Activated CD4-positive, alpha-beta T cell treated with anti-CD3 and anti-CD28 coated beads, Interleukin-2, amount 10 ng/mL, durations not matched to agents 7 days and 5 days (primary cell): ENCODE data around the gene ABL2. TPM values are rescaled to one million over a fixed set of nuclear protein-coding genes. Genes with fewer than 3 reads are reported as not detected.
"Not testable (repeated sequence)": the region's sequence is repeated elsewhere in the genome, so short reads cannot be mapped to it uniquely, and the experiment has no call there.

ENCODE experiments used
- CTCF ChIA-PET: fragments of 350-600 bp; sonication (Branson Sonifier 250); formaldehyde crosslinking; loops from one replicate; lab custom pipeline; 2021; ENCODE audit warnings: antibody characterized with exemption; lab: Charles Lee
- POLR2A ChIA-PET: fragments of 350-600 bp; sonication (Branson Sonifier 250); formaldehyde crosslinking; loops from one replicate; lab custom pipeline; 2021; ENCODE audit warnings: antibody characterized with exemption; lab: Charles Lee
- DNase-seq: peaks from one replicate; pipeline ENCODE4 v3.0.0-alpha.2; 2020
- H3K27ac Mint-ChIP-seq: one replicate; pipeline ENCODE4 v1.8.0; 2021; ENCODE audit warnings: mild to moderate bottlenecking, moderate library complexity, mixed read lengths
- H3K27me3 Mint-ChIP-seq: one replicate; pipeline ENCODE4 v1.8.0; 2021; ENCODE audit warnings: mixed read lengths
- H3K36me3 Mint-ChIP-seq: one replicate; pipeline ENCODE4 v1.8.0; 2021; ENCODE audit warnings: low read depth, mixed read lengths
- H3K4me1 Mint-ChIP-seq: one replicate; pipeline ENCODE4 v1.8.0; 2021; ENCODE audit warnings: mixed read lengths
- H3K4me3 Mint-ChIP-seq: one replicate; pipeline ENCODE4 v1.8.0; 2021; ENCODE audit warnings: mild to moderate bottlenecking, moderate library complexity, mixed read lengths
- H3K9me3 Mint-ChIP-seq: one replicate; pipeline ENCODE4 v1.8.0; 2021; ENCODE audit warnings: mixed read lengths
- total RNA-seq, 2 experiments: library from RNA; stranded (reverse); gene quantifications; one replicate each; pipeline ENCODE4 v1.2.3, GENCODE V29; 2021

ABL2 gene
- total RNA-seq, 2 experiments from 2014 or later: 7.5 to 8.2 TPM

GRCh38 chr1:179156026-179156425, 73.5 kb downstream of the ABL2 start:
- no peaks in the 10 kb centered on the region for H3K36me3 Mint-ChIP-seq
- no peak for DNase-seq
- H3K4me3 Mint-ChIP-seq: no peak overlapping the region
- ChIA-PET POLR2A (no interaction called here), CTCF (interaction anchor here (0.6 to 0.9 kb wide), 2 partner anchors 12 to 43 kb away, joined by 3 read pairs; no protein-coding TSS in a partner anchor)
- peaks cover 5% of the 10 kb centered on the region for H3K4me1 Mint-ChIP-seq
- H3K27ac Mint-ChIP-seq: no peak overlapping the region
- no peaks in the 10 kb centered on the region for H3K27me3 Mint-ChIP-seq
- H3K9me3 Mint-ChIP-seq: no peaks in the 10 kb centered on the region

- POLR2A ChIA-PET: interaction anchor here (0.5 kb wide), 1 partner anchor 429 kb away, joined by 3 read pairs; no protein-coding TSS in a partner anchor
- no peaks in the 10 kb centered on the region for H3K36me3 Mint-ChIP-seq
- H3K27me3 Mint-ChIP-seq: no peaks in the 10 kb centered on the region
- H3K4me3 Mint-ChIP-seq: no peak overlapping the region
- peaks cover 5% of the 10 kb centered on the region for H3K4me1 Mint-ChIP-seq
- H3K9me3 Mint-ChIP-seq: no peaks in the 10 kb centered on the region
- DNase-seq: no peak
- no peak overlapping the region for H3K27ac Mint-ChIP-seq
- CTCF ChIA-PET: interaction anchor here (0.6 to 0.9 kb wide), 2 partner anchors 12 to 42 kb away, joined by 3 read pairs; no protein-coding TSS in a partner anchor
These were observed 73.9 kb downstream of the ABL2 start for GRCh38 chr1:179155615-179156014.

GRCh38 chr1:179154437-179154836, 75.0 kb downstream of the ABL2 start:
- POLR2A ChIA-PET: no interaction called here
- Mint-ChIP-seq H3K27me3 (no peaks in the 10 kb centered on the region), H3K4me3 (no peak overlapping the region), H3K4me1 (peaks cover 5% of the 10 kb centered on the region), H3K27ac (no peak overlapping the region), H3K9me3 (no peaks in the 10 kb centered on the region), H3K36me3 (no peaks in the 10 kb centered on the region)
- CTCF ChIA-PET: no interaction called here
- DNase-seq: no peak

- no peaks in the 10 kb centered on the region for H3K27me3 Mint-ChIP-seq
These were observed 76.3 kb downstream of the ABL2 start for GRCh38 chr1:179153217-179153616.

DNA sequence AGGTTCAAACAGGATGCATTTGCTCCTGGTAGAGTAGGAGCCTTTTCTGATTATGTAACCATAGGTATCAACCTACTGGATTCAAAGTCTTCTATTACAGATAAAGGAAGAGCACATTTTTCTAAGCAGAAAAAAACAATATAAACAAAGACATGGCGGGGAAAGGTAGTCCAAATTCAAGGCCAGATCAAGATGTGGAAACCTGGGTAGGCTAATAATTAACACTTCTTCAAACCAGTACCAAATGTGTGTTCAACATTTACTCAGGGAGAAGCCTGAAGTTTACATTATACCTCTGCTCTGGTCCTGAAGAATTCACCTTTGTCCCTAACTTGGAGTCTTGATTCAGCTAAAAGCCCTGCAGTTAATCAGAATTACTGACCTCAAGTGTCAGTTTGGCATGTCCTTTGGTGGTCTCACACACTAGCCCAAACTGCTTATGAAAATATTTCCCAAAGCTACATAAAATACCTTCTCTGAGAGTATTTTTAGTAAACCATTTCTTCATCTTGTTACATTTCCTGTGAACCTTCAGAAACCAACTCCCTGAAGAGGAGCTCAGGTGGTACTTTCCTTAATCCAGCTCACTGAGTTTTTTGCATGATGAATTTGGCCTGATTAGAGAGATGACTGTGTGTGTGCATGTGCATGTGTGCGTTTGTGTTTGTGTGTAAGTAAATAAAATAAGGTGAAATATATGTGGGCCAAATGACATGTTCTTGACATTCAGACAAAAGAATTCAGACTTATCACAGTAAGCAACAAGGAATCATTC, 77.4 kb downstream of the ABL2 start:
- H3K36me3 Mint-ChIP-seq: peaks cover 3% of the 10 kb centered on the region
- no peaks in the 10 kb centered on the region for H3K27me3 Mint-ChIP-seq
- H3K9me3 Mint-ChIP-seq: no peaks in the 10 kb centered on the region
- CTCF ChIA-PET: interaction anchor here (1.0 kb wide), 1 partner anchor 147 kb away, joined by 3 read pairs; no protein-coding TSS in a partner anchor
- no peak for DNase-seq
- H3K4me1 Mint-ChIP-seq: peaks cover 5% of the 10 kb centered on the region
- no peak overlapping the region for H3K27ac Mint-ChIP-seq
- POLR2A ChIA-PET: no interaction called here
- no peak overlapping the region for H3K4me3 Mint-ChIP-seq

More at GRCh38 chr1:179153217-179153616, 76.3 kb downstream of the ABL2 start:
- peaks cover 5% of the 10 kb centered on the region for H3K4me1 Mint-ChIP-seq
- POLR2A ChIA-PET: no interaction called here
- no peaks in the 10 kb centered on the region for H3K9me3 Mint-ChIP-seq
- CTCF ChIA-PET: no interaction called here
- no peak for DNase-seq
- peaks cover 3% of the 10 kb centered on the region for H3K36me3 Mint-ChIP-seq
- H3K4me3 Mint-ChIP-seq: no peak overlapping the region
- no peak overlapping the region for H3K27ac Mint-ChIP-seq

DNA sequence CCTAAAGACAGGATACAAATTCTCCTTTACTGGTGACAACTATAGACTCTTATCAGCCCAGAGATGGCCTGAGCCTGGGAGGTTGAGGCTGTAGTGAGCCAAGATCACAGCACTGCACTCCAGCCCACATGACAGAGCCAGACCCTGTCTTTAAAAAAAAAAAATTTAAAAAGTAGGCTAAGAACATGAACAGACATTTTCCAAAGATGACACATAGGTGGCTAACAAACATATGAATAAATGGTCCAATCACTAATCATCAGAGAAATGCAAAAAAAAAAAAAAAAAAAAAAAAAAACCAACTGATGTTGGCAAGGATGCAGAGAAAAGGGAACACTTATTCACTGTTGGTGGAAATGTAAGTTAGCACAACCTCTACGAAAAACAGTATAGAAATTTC, 82.6 kb downstream of the ABL2 start:
- CTCF ChIA-PET: no interaction called here
- Mint-ChIP-seq H3K27me3 (no peaks in the 10 kb centered on the region), H3K4me1 (peaks cover 16% of the 10 kb centered on the region), H3K4me3 (no peak overlapping the region), H3K36me3 (peaks cover 3% of the 10 kb centered on the region), H3K9me3 (no peaks in the 10 kb centered on the region), H3K27ac (no peak overlapping the region)
- POLR2A ChIA-PET: no interaction called here
- no peak for DNase-seq

DNA sequence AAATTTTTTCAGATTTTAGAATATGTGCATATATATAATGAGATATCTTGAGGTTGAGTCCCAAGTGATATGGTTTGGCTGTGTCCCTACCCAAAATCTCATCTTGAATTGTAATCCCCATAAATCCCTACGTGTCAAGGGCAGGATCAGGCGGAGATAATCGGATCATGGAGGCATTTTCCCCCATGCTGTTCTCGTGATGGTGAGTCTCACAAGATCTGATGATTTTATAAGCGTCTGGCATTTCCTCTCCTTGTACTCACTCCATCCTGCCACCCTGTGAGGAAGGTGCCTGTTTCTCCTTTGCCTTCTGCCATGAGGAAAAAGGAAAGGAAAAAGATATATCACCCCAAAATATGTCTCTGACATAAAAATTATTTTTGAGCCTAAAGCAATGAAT, 83.0 kb downstream of the ABL2 start:
- H3K4me1 Mint-ChIP-seq: peaks cover 21% of the 10 kb centered on the region
- H3K27ac Mint-ChIP-seq: no peak overlapping the region
- no peaks in the 10 kb centered on the region for H3K9me3 Mint-ChIP-seq
- DNase-seq: no peak
- peaks cover 3% of the 10 kb centered on the region for H3K36me3 Mint-ChIP-seq
- CTCF ChIA-PET: no interaction called here
- H3K4me3 Mint-ChIP-seq: no peak overlapping the region
- H3K27me3 Mint-ChIP-seq: no peaks in the 10 kb centered on the region
- POLR2A ChIA-PET: no interaction called here

DNA sequence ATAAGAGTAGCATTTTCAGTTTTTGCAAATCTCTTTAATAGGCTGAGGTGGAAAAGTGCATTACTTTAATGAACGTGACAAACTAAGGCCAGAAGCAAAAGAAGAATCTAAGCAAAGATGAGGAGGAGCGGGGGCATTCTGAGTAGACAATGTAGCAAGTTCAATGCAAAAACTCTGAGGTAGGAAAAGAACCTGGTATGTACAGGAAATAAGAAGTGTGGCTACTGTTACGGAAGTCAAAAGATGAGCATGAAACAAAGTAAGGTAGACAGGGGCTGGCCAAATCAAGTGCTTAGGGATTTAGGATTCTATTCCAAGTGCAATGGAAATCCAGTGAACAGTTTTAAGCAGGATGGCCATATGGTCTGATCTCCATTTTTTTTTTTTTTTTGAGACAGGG, 84.0 kb downstream of the ABL2 start:
- ChIA-PET CTCF (no interaction called here), POLR2A (no interaction called here)
- Mint-ChIP-seq H3K27ac (no peak overlapping the region), H3K4me1 (peaks cover 29% of the 10 kb centered on the region), H3K9me3 (no peaks in the 10 kb centered on the region), H3K27me3 (no peaks in the 10 kb centered on the region), H3K4me3 (no peak overlapping the region), H3K36me3 (peaks cover 3% of the 10 kb centered on the region)
- DNase-seq: no peak

GRCh38 chr1:179144626-179145025, 84.9 kb downstream of the ABL2 start:
- no peak for DNase-seq
- Mint-ChIP-seq H3K4me1 (peaks cover 35% of the 10 kb centered on the region), H3K4me3 (no peak overlapping the region), H3K27ac (no peak overlapping the region), H3K9me3 (no peaks in the 10 kb centered on the region), H3K36me3 (peaks cover 3% of the 10 kb centered on the region), H3K27me3 (no peaks in the 10 kb centered on the region)
- ChIA-PET CTCF (no interaction called here), POLR2A (no interaction called here)

DNA sequence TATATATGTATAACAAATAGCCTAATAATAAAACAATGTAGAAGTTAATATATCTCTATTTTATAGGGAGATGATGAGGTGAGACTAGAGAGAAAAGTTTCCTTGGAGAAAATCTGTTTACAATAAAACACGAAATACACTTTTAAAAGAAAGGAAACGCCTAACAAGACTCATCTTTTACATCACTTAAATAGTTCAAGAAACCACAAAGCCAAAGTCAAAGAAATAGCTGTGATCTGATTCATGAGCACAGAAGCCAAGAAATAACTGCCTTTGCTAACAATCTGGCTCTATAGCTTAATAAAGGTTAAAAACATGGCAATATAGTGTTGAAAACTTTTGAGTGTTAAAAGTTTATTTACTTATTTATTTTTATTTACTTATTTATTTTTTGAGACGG, 86.2 kb downstream of the ABL2 start:
- Mint-ChIP-seq H3K27ac (no peak overlapping the region), H3K4me1 (peaks cover 35% of the 10 kb centered on the region), H3K36me3 (no peaks in the 10 kb centered on the region), H3K4me3 (no peak overlapping the region), H3K27me3 (no peaks in the 10 kb centered on the region), H3K9me3 (no peaks in the 10 kb centered on the region)
- POLR2A ChIA-PET: no interaction called here
- CTCF ChIA-PET: interaction anchor here (0.6 kb wide), 1 partner anchor 15 kb away, joined by 3 read pairs; no protein-coding TSS in a partner anchor
- no peak for DNase-seq

GRCh38 chr1:179142889-179143299, 86.6 kb downstream of the ABL2 start:
- Mint-ChIP-seq H3K27me3 (no peaks in the 10 kb centered on the region), H3K4me1 (peaks cover 35% of the 10 kb centered on the region), H3K27ac (peak overlapping the region; percentile 27), H3K4me3 (no peak overlapping the region), H3K9me3 (no peaks in the 10 kb centered on the region), H3K36me3 (no peaks in the 10 kb centered on the region)
- ChIA-PET POLR2A (no interaction called here), CTCF (interaction anchor here (1.1 kb wide), 1 partner anchor 31 kb away, joined by 3 read pairs; no protein-coding TSS in a partner anchor)
- no peak for DNase-seq

DNA sequence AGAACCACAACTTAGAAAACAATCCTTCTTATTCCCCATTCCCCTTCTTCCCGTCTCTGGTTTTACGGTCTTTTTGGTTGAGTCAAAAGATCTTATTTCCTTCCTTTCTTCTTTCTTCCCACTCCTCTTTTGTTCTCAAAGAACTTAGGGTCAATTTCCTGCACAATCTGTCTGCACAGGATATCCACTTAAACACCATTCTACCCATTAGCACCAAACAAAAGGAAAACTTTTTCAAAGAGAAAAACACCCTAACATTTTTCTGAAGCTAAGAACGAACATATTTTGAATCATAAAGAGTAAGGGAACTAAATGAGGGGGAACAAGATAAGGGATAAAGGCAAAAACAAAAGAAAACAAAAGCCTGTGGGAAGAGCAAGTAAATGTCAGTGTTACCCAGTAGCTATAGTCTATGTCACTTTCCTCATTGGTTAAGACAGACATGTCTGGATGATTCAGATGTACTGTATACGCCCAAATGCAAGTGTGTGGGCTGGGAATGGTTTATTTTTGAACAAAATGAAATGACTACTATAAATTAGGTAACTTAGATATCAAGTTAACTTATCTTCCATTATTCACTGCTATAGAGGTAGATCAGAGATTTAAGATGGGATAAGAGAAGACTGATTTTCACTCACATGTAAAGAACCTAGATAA, 87.8 kb downstream of the ABL2 start:
- H3K4me1 Mint-ChIP-seq: peaks cover 35% of the 10 kb centered on the region
- POLR2A ChIA-PET: no interaction called here
- peak overlapping the region; percentile 25 for H3K27ac Mint-ChIP-seq
- DNase-seq: no peak
- H3K27me3 Mint-ChIP-seq: no peaks in the 10 kb centered on the region
- no peak overlapping the region for H3K4me3 Mint-ChIP-seq
- CTCF ChIA-PET: interaction anchor here (1.1 kb wide), 1 partner anchor 29 kb away, joined by 3 read pairs; no protein-coding TSS in a partner anchor
- H3K36me3 Mint-ChIP-seq: no peaks in the 10 kb centered on the region
- no peaks in the 10 kb centered on the region for H3K9me3 Mint-ChIP-seq

GRCh38 chr1:179138755-179139154, 90.7 kb downstream of the ABL2 start:
- POLR2A ChIA-PET, DNase-seq, H3K27ac Mint-ChIP-seq, H3K4me3 Mint-ChIP-seq, H3K36me3 Mint-ChIP-seq, H3K9me3 Mint-ChIP-seq, H3K27me3 Mint-ChIP-seq: not testable (repeated sequence)
- peaks cover 29% of the 10 kb centered on the region for H3K4me1 Mint-ChIP-seq
- CTCF ChIA-PET: interaction anchor here (0.8 kb wide), 1 partner anchor 51 kb away, joined by 3 read pairs; no protein-coding TSS in a partner anchor
